ENCODE data around the gene SPAG7. TPM values are rescaled to one million over a fixed set of nuclear protein-coding genes. Genes with fewer than 3 reads are reported as not detected.
"Not testable (repeated sequence)": the region's sequence is repeated elsewhere in the genome, so short reads cannot be mapped to it uniquely, and the experiment has no call there.

SPAG7 gene
- total RNA-seq, 2 experiments from 2014 or later = 62.7 to 62.9 TPM

DNA sequence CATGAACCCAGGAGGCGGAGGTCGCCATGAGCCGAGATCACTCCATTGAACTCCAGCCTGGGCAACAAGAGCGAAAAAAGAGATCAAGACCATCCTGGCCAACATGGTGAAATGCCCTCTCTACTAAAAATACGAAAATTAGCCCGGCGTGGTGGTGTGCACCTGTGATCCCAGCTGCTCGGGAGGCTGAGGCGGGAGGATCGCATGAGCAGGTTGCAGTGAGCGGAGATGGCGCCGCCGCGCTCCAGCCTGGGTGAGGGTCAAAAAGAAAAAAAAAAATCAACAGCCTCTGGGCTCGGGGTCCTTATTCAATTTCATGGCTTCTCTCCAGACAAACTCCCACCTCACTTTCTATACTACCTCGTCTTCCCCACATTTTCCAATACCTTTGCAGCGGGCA, 38.7 kb downstream of the SPAG7 start:
- Mint-ChIP-seq H3K27me3 (no peaks in the 10 kb centered on the region), H3K4me3 (no peak overlapping the region), H3K27ac (no peak overlapping the region), H3K4me1 (ENCODE audit: low read depth) (peaks cover 4% of the 10 kb centered on the region), H3K36me3 (ENCODE audit: low read depth) (peaks cover 14% of the 10 kb centered on the region), H3K9me3 (no peaks in the 10 kb centered on the region)
- DNase-seq (no peak), ATAC-seq (no peak)
- POLR2A ChIA-PET = interaction anchor here (2.9 kb wide), 1 partner anchor 10 kb away, joined by 10 read pairs; the partner anchor contains the start of genes RNF167 and SLC25A11
- TF ChIP-seq, protein P1, sequence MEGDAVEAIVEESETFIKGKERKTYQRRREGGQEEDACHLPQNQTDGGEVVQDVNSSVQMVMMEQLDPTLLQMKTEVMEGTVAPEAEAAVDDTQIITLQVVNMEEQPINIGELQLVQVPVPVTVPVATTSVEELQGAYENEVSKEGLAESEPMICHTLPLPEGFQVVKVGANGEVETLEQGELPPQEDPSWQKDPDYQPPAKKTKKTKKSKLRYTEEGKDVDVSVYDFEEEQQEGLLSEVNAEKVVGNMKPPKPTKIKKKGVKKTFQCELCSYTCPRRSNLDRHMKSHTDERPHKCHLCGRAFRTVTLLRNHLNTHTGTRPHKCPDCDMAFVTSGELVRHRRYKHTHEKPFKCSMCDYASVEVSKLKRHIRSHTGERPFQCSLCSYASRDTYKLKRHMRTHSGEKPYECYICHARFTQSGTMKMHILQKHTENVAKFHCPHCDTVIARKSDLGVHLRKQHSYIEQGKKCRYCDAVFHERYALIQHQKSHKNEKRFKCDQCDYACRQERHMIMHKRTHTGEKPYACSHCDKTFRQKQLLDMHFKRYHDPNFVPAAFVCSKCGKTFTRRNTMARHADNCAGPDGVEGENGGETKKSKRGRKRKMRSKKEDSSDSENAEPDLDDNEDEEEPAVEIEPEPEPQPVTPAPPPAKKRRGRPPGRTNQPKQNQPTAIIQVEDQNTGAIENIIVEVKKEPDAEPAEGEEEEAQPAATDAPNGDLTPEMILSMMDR (IDR thresholded peaks at IDR 0.05) = no peak
- CTCF ChIA-PET = interaction anchor here (1.0 kb wide), 1 partner anchor 26 kb away, joined by 3 read pairs; the partner anchor contains the start of gene CHRNE
- intact Hi-C loops (cut with micrococcal nuclease) = no loop called here

DNA sequence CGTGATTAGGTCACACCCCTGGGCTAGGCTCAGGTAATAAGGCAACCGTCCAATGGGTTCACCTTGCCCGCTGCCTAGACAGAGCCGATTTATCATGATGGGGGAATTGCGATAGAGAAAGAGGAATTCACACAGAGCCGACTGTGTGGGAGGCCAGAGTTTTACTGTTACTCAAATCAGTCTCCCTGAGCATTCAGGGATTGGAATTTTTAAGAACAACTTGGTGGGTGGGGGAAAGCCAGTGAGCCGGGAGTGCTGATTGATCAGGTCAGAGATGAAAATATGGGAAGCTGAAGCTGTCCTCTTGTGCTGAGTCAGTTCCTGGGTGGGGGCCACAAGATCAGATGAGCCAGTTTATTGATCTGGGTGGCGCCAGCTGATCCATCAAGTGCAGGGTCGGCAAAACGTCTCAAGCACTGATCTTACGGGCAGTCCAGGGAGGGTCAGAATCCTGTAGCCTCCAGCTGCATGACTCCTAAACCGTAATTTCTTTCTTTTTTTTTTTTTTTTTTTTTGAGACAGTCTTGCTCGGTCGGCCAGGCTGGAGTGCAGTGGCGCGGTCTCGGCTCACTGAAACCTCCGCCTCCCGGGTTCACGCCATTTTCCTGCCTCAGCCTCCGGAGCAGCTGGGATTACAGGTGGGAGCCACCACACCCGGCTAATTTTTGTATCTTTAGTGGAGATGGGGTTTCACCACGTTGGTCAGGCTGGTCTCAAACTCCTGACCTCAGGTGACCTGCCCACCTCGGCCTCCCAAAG, 40.9 kb downstream of the SPAG7 start:
- DNase-seq; H3K9me3 Mint-ChIP-seq; H3K27ac Mint-ChIP-seq; H3K4me1 Mint-ChIP-seq (ENCODE audit: low read depth); intact Hi-C loops (cut with micrococcal nuclease); ATAC-seq; H3K4me3 Mint-ChIP-seq; H3K27me3 Mint-ChIP-seq: not testable (repeated sequence)
- POLR2A ChIA-PET = interaction anchor here (1.5 kb wide), 1 partner anchor 13 kb away, joined by 7 read pairs; the partner anchor contains the start of genes RNF167 and SLC25A11
- H3K36me3 Mint-ChIP-seq (ENCODE audit: low read depth) = peaks cover 12% of the 10 kb centered on the region
- CTCF ChIA-PET = interaction anchor here (1.8 kb wide), 1 partner anchor 17 kb away, joined by 4 read pairs; no protein-coding TSS in a partner anchor

DNA sequence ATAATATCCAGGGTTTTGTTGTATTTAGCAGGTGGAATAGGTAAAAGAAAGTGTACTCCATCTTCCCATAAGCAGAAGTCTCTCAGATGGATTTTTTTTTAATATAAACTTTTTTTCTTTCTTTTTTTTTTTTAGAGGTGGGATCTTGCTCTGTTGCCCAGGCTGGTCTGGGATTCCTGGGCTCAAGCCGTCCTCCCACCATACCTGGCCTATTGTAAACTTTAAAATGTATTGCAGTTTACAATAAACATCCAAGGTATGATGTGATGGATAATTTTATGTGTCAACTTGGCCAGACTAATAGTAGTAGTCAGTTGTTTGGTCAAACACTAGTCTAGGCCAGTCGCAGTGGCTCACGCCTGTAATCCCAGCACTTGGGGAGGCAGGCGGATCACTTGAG, 46.3 kb downstream of the SPAG7 start:
- CTCF ChIA-PET = interaction anchor here (0.6 kb wide), 1 partner anchor 14 kb away, joined by 3 read pairs; no protein-coding TSS in a partner anchor
- Mint-ChIP-seq H3K36me3 (ENCODE audit: low read depth) (no peaks in the 10 kb centered on the region), H3K9me3 (no peaks in the 10 kb centered on the region), H3K4me1 (ENCODE audit: low read depth) (no peaks in the 10 kb centered on the region), H3K27ac (no peak overlapping the region), H3K4me3 (no peak overlapping the region), H3K27me3 (no peaks in the 10 kb centered on the region)
- TF ChIP-seq, protein P1 (IDR thresholded peaks at IDR 0.05) = no peak
- intact Hi-C loops (cut with micrococcal nuclease) = no loop called here
- POLR2A ChIA-PET = interaction anchor here (3.4 kb wide), 1 partner anchor 17 kb away, joined by 19 read pairs; the partner anchor contains the start of genes RNF167 and SLC25A11
- DNase-seq (no peak), ATAC-seq (no peak)

DNA sequence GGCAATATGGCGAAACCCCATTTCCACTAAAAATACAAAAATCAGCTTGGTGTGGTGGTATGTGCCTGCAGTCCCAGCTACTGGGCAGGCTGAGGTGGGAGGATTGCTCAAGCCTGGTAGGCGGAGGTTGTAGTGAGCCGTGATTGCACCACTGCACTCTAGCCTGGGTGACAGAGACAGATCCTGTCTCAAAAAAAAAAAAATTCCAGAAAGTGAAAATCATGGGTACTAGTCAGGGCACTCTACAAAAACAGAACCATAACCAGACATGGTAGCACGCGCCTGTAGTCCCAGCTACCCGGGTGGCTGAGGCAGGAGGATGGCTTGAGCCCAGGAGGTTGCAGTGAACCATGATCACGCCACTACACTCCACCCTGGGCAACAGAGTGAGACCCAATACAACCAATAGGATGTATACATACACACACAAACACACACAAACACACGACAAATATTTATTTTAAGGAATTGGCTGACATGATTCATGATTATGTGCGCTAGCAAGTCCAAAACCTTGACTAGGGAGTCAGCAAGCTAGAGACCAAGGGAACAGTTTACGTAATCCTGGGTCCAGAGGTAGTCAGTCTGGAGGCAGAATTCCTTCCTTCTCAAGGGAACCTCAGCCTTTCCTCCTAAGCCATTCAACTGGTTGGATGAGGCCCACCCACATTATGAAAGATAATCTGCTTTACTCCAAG, 47.1 kb downstream of the SPAG7 start:
- Mint-ChIP-seq H3K27me3 (no peaks in the 10 kb centered on the region), H3K27ac (no peak overlapping the region), H3K36me3 (ENCODE audit: low read depth) (no peaks in the 10 kb centered on the region), H3K4me3 (no peak overlapping the region), H3K9me3 (no peaks in the 10 kb centered on the region), H3K4me1 (ENCODE audit: low read depth) (no peaks in the 10 kb centered on the region)
- no peak for ATAC-seq
- no peak for DNase-seq
- TF ChIP-seq, protein P1 (IDR thresholded peaks at IDR 0.05) = no peak
- intact Hi-C loops (cut with micrococcal nuclease) = no loop called here
- POLR2A ChIA-PET = interaction anchor here (1.1 to 3.4 kb wide), 2 partner anchors 18 to 46 kb away, joined by 3 to 19 read pairs; partner anchors contain the start of genes RNF167, SLC25A11 and SPAG7
- CTCF ChIA-PET = interaction anchor here (1.6 to 2.1 kb wide), 2 partner anchors 11 to 17 kb away, joined by 7 to 9 read pairs; partner anchors contain the start of gene CHRNE

DNA sequence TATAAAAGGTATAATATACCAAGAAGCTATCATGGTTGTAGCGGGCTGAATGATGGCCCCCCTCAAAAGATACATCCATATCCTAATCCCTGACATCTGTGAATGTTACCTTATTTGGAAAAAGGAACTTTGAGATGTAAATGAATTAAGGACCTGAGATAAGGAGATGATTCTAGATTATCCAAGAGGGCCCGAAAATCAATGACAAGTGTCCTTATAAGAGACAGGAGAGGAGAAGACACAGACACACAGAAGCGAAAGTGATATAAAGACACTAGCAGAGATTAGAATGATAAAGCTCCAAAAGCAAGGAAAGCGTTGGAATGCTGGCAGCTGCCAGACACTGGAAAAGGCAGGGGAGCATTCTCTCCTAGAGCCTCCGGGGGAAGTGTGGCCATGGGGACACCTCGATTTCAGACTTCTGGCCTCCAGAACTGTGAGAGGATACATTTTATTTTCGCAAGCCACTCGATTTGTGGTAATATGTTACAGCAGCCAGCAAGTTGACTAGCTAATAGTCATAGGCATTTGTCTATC, 48.0 kb downstream of the SPAG7 start:
- Mint-ChIP-seq H3K27ac (no peak overlapping the region), H3K36me3 (ENCODE audit: low read depth) (no peaks in the 10 kb centered on the region), H3K4me3 (no peak overlapping the region), H3K4me1 (ENCODE audit: low read depth) (no peaks in the 10 kb centered on the region), H3K9me3 (no peaks in the 10 kb centered on the region), H3K27me3 (no peaks in the 10 kb centered on the region)
- POLR2A ChIA-PET = interaction anchor here (1.1 to 3.4 kb wide), 3 partner anchors 19 to 47 kb away, joined by 3 to 19 read pairs (median 3); partner anchors contain the start of genes PFN1, RNF167, SLC25A11 and SPAG7
- no peak for DNase-seq
- no peak for ATAC-seq
- CTCF ChIA-PET = interaction anchor here (1.6 to 2.1 kb wide), 2 partner anchors 10 to 17 kb away, joined by 7 to 9 read pairs; partner anchors contain the start of gene CHRNE
- intact Hi-C loops (cut with micrococcal nuclease) = no loop called here
- TF ChIP-seq, protein P1 (IDR thresholded peaks at IDR 0.05) = no peak

DNA sequence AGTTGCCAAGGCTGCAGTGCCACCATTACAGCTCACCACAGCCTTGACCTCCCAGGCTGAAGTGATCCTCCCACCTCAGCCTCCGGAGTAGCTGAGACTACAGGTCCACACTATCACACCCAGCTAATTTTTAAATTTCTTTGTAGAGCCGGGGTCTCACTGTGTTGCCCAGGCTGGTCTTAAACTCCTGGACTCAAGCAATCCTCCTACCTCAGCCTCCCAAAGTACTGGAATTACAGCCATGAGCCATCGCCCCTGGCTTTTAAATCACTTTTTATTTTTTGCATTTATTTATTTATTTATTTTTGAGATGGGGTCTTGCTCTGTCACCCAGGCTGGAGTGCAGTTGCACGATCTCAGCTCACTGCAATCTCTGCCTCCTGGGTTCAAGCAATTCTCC, 53.1 kb downstream of the SPAG7 start:
- H3K4me1 Mint-ChIP-seq (ENCODE audit: low read depth); H3K27me3 Mint-ChIP-seq; H3K9me3 Mint-ChIP-seq; H3K4me3 Mint-ChIP-seq; ATAC-seq; intact Hi-C loops (cut with micrococcal nuclease); H3K27ac Mint-ChIP-seq; DNase-seq; H3K36me3 Mint-ChIP-seq (ENCODE audit: low read depth): not testable (repeated sequence)
- ChIA-PET CTCF (interaction anchor here (1.5 to 3.2 kb wide), 3 partner anchors 11 to 204 kb away, joined by 3 to 19 read pairs (median 4); partner anchors contain the start of genes ARRB2 and CHRNE), POLR2A (interaction anchor here (0.8 kb wide), 1 partner anchor 73 kb away, joined by 3 read pairs; the partner anchor contains the start of gene CAMTA2)
